Type B pancreatic cell (in vitro differentiated cells): ENCODE data around the gene TPRA1. TPM values are rescaled to one million over a fixed set of nuclear protein-coding genes. Genes with fewer than 3 reads are reported as not detected.
A peak's percentile ranks its signal among the peaks of the same experiment; 100 is the strongest.

Experiments used
- DNase-seq: peaks from one replicate; pipeline ENCODE4 v3.0.0; 2021; ENCODE audit warnings: mixed read lengths; ENCODE audit not compliant: unreplicated experiment; ENCODE audit errors: extremely low spot score
- H3K27ac Mint-ChIP-seq: 2 replicates; pipeline ENCODE4 v1.8.0; 2021; ENCODE audit warnings: mild to moderate bottlenecking, mixed read lengths
- H3K27me3 Mint-ChIP-seq: 2 replicates; pipeline ENCODE4 v1.8.0; 2021; ENCODE audit warnings: mixed read lengths
- H3K36me3 Mint-ChIP-seq: 2 replicates; pipeline ENCODE4 v1.8.0; 2021; ENCODE audit warnings: mixed read lengths
- H3K4me1 Mint-ChIP-seq: one replicate; pipeline ENCODE4 v1.8.0; 2021; ENCODE audit warnings: mixed read lengths; ENCODE audit not compliant: unreplicated experiment
- H3K4me3 Mint-ChIP-seq: 2 replicates; pipeline ENCODE4 v1.8.0; 2021; ENCODE audit warnings: mild to moderate bottlenecking, mixed read lengths
- H3K9me3 Mint-ChIP-seq: 2 replicates; pipeline ENCODE4 v1.8.0; 2021; ENCODE audit warnings: mixed read lengths
- total RNA-seq: library from RNA; stranded (reverse); gene quantifications from 2 replicates; pipeline ENCODE4 v1.2.1, GENCODE V29; 2021; ENCODE audit warnings: low replicate concordance
- TF ChIP-seq, protein P1 (sequence below): fragments of 200-600 bp; sonication (generic); conservative IDR thresholded peaks from 2 replicates; pipeline ENCODE4 v1.5.0; 2021; ENCODE audit warnings: antibody characterized with exemption, mild to moderate bottlenecking

Gene TPRA1
- total RNA-seq, 1 donor from 2014 or later, result 35.2 TPM

DNA sequence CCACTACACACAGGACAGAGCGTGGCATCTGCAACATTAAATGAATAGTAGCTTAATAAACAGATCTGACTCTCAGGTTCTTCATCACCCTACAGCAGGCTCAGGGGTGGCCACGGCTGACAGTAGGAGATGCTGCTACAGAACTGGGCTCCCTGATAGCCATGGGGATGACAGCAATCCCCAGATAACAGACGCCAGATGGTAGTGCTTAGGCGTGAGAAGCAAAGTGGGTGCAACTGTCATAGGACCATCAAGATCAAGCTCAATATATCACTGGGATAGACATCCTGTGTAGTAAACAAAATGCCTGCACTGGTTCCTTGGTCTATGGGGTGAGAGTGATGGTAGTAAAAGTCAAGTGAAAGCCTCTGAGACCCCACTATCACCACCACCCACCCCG lies 2.6 kb upstream of the TPRA1 start:
- TF ChIP-seq, protein P1, sequence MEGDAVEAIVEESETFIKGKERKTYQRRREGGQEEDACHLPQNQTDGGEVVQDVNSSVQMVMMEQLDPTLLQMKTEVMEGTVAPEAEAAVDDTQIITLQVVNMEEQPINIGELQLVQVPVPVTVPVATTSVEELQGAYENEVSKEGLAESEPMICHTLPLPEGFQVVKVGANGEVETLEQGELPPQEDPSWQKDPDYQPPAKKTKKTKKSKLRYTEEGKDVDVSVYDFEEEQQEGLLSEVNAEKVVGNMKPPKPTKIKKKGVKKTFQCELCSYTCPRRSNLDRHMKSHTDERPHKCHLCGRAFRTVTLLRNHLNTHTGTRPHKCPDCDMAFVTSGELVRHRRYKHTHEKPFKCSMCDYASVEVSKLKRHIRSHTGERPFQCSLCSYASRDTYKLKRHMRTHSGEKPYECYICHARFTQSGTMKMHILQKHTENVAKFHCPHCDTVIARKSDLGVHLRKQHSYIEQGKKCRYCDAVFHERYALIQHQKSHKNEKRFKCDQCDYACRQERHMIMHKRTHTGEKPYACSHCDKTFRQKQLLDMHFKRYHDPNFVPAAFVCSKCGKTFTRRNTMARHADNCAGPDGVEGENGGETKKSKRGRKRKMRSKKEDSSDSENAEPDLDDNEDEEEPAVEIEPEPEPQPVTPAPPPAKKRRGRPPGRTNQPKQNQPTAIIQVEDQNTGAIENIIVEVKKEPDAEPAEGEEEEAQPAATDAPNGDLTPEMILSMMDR, result no peak
- peaks cover 17% of the 10 kb centered on the region for H3K27me3 Mint-ChIP-seq
- no peaks in the 10 kb centered on the region for H3K9me3 Mint-ChIP-seq
- no peak for DNase-seq
- no peaks in the 10 kb centered on the region for H3K36me3 Mint-ChIP-seq
- H3K4me1 Mint-ChIP-seq, result peaks cover 18% of the 10 kb centered on the region
- H3K4me3 Mint-ChIP-seq, result peak overlapping the region; percentile 56
- H3K27ac Mint-ChIP-seq, result no peak overlapping the region

DNA sequence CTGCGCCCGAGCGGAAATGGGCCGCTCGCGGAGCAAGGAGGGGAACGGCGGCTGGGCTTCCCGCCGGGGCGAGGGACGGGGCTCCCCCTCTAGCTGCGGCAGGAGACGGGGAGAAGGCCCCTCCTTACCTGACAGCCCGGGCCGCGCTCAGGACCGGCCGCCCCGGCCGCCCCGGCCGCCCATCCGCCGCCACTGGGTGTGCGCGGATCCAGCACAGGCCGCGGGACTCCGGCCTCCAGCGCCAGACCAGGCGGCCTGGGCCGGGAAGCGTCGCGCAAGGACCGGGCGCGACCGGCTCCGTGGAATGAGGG lies 296 bp downstream of the TPRA1 start:
- TF ChIP-seq, protein P1, result no peak
- Mint-ChIP-seq H3K36me3 (no peaks in the 10 kb centered on the region), H3K27me3 (peaks cover 10% of the 10 kb centered on the region), H3K4me1 (peaks cover 17% of the 10 kb centered on the region), H3K4me3 (peak overlapping the region; percentile 97), H3K27ac (peak overlapping the region; percentile 96), H3K9me3 (no peaks in the 10 kb centered on the region)
- DNase-seq, result no peak

DNA sequence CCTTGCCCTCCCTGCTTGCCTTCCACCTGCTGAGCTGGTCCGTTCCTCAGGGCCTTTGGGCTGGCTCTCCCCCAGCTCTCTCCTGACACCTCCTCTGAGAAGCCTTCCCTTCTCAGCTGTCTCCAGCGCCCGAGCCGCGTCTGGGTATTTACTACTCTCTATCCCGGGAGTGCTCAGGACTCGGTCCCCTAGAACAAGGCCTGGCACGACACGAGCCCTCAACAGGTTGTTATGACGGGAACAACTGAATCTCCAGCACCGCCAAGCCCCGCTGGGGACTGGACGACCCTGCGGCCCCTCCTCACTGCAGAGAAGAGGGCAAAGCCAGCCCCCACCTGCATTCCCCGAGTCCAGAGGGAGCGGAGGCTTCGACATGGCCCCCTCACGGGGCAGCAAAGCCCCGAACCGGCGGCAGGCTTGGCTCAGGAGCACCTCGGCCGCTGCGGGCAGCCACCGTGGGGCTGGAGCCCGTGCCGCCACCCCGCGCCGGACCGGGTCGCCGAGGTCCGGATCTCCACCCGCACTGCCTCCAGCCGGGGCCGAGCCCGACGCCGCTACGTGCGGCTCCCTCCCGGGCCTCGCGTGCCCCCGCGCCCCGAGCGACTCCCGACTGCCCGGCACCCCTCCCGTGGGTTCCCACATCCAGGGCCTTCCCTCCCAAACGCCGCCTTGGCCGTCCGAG lies 792 bp downstream of the TPRA1 start:
- Mint-ChIP-seq H3K27me3 (peaks cover 7% of the 10 kb centered on the region), H3K4me1 (peaks cover 19% of the 10 kb centered on the region), H3K9me3 (no peaks in the 10 kb centered on the region), H3K4me3 (peak overlapping the region; percentile 92), H3K36me3 (no peaks in the 10 kb centered on the region), H3K27ac (peak overlapping the region; percentile 81)
- no peak for DNase-seq
- TF ChIP-seq, protein P1, result no peak

DNA sequence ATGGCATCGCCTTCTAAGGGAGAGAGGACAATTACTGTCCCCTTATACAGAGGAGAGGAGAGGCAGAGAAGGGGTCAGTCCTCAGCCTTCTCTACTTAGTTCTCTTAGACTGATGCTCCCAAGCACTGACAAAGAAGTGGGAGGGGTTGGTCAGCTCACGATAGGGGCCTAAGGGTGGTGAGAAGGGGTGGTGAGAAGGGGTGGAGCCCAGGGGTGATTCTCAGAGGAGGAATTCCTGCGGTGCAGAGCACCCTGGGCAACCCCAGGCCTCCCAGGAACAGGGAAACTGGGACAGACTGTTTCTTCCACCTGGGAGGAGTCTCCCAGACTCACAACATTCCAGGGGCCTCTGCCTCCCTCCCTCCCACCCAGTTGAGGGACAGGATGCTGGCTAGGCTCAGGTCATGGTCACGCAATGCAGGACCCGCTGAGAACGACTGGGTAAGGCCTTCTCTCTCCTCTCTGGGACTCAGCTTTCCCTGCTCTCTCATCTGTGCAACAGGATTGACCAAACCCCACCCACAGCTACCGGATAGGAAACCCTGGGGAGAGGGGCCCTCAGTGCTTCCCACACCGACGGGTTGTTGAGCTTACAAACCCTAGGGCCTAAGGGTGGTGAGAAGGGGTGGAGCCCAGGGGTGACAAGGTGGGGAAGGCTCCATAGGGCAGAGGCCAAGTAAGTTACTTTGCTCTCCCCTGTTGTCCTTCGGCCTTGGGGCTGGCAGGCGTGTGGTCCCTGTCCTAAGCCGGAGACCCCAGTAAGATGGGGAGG lies 1.5 kb downstream of the TPRA1 start:
- DNase-seq, result no peak
- Mint-ChIP-seq H3K27me3 (peaks cover 5% of the 10 kb centered on the region), H3K9me3 (no peaks in the 10 kb centered on the region), H3K4me1 (peaks cover 19% of the 10 kb centered on the region), H3K4me3 (peak overlapping the region; percentile 92), H3K36me3 (no peaks in the 10 kb centered on the region), H3K27ac (peak overlapping the region; percentile 81)
- TF ChIP-seq, protein P1, result no peak

DNA sequence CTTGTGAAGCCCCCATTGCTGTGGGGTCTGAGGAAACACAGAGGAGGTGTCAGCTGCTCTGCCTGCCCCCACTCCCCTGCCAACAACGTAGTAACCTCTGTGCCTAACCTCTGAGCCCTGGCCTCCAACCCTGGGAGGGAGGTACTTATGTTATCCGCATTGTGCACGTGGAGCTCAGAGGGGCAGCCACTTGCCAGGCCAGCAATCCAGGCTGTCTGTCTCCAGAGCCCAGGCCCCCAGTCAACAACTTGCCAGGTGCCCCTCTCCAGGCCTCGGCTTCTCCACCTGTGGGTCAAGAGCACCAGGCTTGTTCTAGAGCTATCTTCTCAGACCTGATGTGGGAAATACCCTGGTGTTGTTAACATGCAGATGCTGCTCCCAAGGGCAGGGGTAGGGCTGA lies 2.7 kb downstream of the TPRA1 start:
- Mint-ChIP-seq H3K36me3 (no peaks in the 10 kb centered on the region), H3K27ac (peak overlapping the region; percentile 21), H3K4me1 (peaks cover 19% of the 10 kb centered on the region)

More for the DNA sequence above, 2.7 kb downstream of the TPRA1 start:
- Mint-ChIP-seq H3K4me3 (no peak overlapping the region), H3K9me3 (no peaks in the 10 kb centered on the region), H3K27me3 (peaks cover 2% of the 10 kb centered on the region)
- TF ChIP-seq, protein P1, result no peak
- no peak for DNase-seq
